OCI-LY7 (cell line): ENCODE data around the gene BPIFB3. TPM values are rescaled to one million over a fixed set of nuclear protein-coding genes. Genes with fewer than 3 reads are reported as not detected.

Experiments
- BruUV-seq: library from RNA; stranded (reverse); fragments of 400-500 nt; replicated peaks from 2 replicates; lab custom pipeline; 2021; lab: Mats Ljungman, UMichigan
- CTCF ChIA-PET: fragments of 300-600 bp; sonication (Branson Sonifier 250); formaldehyde crosslinking; loops from one replicate; lab custom pipeline; 2022; ENCODE audit warnings: antibody characterized with exemption; ENCODE audit not compliant: unreplicated experiment; lab: Charles Lee
- POLR2A ChIA-PET: fragments of 300-600 bp; sonication (Branson Sonifier 250); formaldehyde crosslinking; loops from one replicate; lab custom pipeline; 2022; ENCODE audit warnings: antibody characterized with exemption; lab: Charles Lee
- DNase-seq: peaks from one replicate; pipeline ENCODE4 v3.0.0-alpha.2; 2015; ENCODE audit warnings: low spot score
- H2AFZ ChIP-seq: fragments of 200-600 bp; sonication (generic), shearing (Covaris generic); 2 replicates; pipeline ENCODE4 v1.6.1; 2014; ENCODE audit warnings: mild to moderate bottlenecking, antibody characterized with exemption, low read length, moderate library complexity
- H3K27ac ChIP-seq: fragments of 200-600 bp; sonication (generic); 2 replicates; pipeline ENCODE4 v1.5.1; 2014; ENCODE audit warnings: mixed run types, low read depth, mild to moderate bottlenecking, moderate library complexity, low read length, inconsistent platforms; ENCODE audit not compliant: poor library complexity, severe bottlenecking
- H3K36me3 ChIP-seq: fragments of 200-600 bp; sonication (generic); 2 replicates; pipeline ENCODE4 v1.6.1; 2014; ENCODE audit warnings: mild to moderate bottlenecking, antibody characterized with exemption, low read length, moderate library complexity, mixed read lengths; ENCODE audit not compliant: insufficient read depth
- H3K4me1 ChIP-seq: fragments of 200-600 bp; sonication (generic); 2 replicates; pipeline ENCODE4 v1.5.1; 2014; ENCODE audit warnings: mild to moderate bottlenecking, low read length; ENCODE audit not compliant: insufficient read depth, poor library complexity, severe bottlenecking
- H3K4me2 ChIP-seq: fragments of 200-600 bp; sonication (generic); 2 replicates; pipeline ENCODE4 v1.6.1; 2014; ENCODE audit warnings: mild to moderate bottlenecking, low read length
- H3K4me3 ChIP-seq: fragments of 200-600 bp; sonication (generic); 2 replicates; pipeline ENCODE4 v1.5.1; 2014; ENCODE audit warnings: mild to moderate bottlenecking, low read depth, low read length; ENCODE audit not compliant: poor library complexity, severe bottlenecking
- H3K79me2 ChIP-seq: fragments of 200-600 bp; sonication (generic); 2 replicates; pipeline ENCODE4 v1.6.1; 2016; ENCODE audit warnings: low read depth, mild to moderate bottlenecking, low read length, moderate library complexity, mixed read lengths; ENCODE audit not compliant: insufficient read depth
- H3K9me2 ChIP-seq: fragments of 200-600 bp; sonication (generic); 2 replicates; pipeline ENCODE4 v1.6.1; 2016; ENCODE audit warnings: mild to moderate bottlenecking, low read length, mixed read lengths; ENCODE audit not compliant: insufficient read depth
- H3K9me3 ChIP-seq: fragments of 200-600 bp; sonication (generic); 2 replicates; pipeline ENCODE4 v1.6.1; 2014; ENCODE audit warnings: mild to moderate bottlenecking, mixed run types, low read length, mixed read lengths
- H4K20me1 ChIP-seq: fragments of 200-600 bp; sonication (generic); 2 replicates; pipeline ENCODE4 v1.6.1; 2014; ENCODE audit warnings: mild to moderate bottlenecking, antibody characterized with exemption, low read length, moderate library complexity, mixed read lengths; ENCODE audit not compliant: insufficient read depth
- EZH2phosphoT487 ChIP-seq: fragments of 200-600 bp; sonication (generic); IDR thresholded peaks from 2 replicates; pipeline ENCODE4 v1.6.1; 2018; ENCODE audit warnings: low read depth, borderline replicate concordance, mild to moderate bottlenecking, mixed run types, antibody characterized with exemption, low read length, moderate library complexity, mixed read lengths
- intact Hi-C: fragments of 100-400 bp; cut with micrococcal nuclease; formaldehyde crosslinking; loops from one replicate; pipeline ENCODE4 v1.10.0; 2022; ENCODE audit not compliant: unreplicated experiment
- total RNA-seq, 2 experiments: library from RNA; depleted of rRNA in 1 of 2; stranded (reverse); fragments of >200 nt in 1 of 2; shearing (Covaris generic) in 1 of 2; gene quantifications; 2 replicates each; pipeline ENCODE4 v1.2.3, GENCODE V29; 2014 to 2022
- TF ChIP-seq, protein P1 (sequence below): fragments of 200-600 bp; sonication (generic); conservative IDR thresholded peaks from 2 replicates; pipeline ENCODE4 v1.5.1; 2014; ENCODE audit warnings: mild to moderate bottlenecking, antibody characterized with exemption, low read length, moderate library complexity, mixed read lengths

The BPIFB3 gene
- total RNA-seq, 2 experiments from 2014 or later, result not detected

DNA sequence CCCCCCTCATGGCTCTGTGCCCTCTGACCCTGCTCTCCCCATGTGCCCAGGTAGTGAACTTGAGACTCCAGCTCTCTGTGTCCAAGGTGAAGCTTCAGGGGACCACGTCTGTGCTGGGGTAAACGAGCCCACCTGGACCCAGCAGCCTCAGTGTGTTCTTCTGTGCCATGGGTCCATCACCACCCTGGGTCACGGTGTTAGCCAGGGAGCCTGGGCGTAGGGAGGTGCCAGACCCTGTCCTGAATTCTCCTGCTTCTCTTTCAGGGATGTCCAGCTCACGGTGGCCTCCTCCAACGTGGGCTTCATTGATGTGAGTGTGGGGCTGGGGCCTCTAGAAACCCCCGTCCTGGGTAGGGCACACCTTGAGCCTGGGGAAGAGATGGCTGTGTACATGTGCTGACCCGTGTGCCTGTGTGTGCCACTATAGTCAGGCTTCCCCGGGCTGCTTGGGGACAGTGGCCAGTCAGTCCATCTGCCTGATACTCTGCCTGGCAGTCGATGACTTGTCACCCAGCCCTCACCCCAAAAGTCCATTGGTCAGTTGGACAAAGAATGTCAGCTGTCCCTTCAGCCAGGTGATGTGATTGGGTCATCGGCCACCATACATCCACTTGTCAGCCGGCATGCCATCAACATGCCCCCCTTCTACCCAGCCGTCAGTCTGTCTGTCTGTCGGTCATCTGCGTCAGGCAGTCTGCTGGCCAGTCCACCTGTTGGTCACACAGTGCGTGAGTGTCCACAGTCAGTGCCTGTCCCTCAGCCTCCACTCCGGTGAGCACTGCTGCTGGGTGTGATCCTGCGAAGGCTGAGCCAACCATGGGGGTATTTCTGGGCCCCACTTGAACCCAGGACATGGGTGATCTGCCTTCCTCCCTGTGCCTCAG is 33.2 kb upstream of the BPIFB3 start:
- ChIA-PET POLR2A (no interaction called here), CTCF (no interaction called here)
- Histone ChIP-seq H4K20me1 (no peaks in the 10 kb centered on the region), H3K27ac (no peak overlapping the region), H3K4me2 (no peak overlapping the region), H3K4me3 (no peak overlapping the region), H3K9me2 (no peaks in the 10 kb centered on the region), H3K79me2 (no peaks in the 10 kb centered on the region), H2AFZ (no peak overlapping the region), H3K4me1 (no peaks in the 10 kb centered on the region), H3K9me3 (no peaks in the 10 kb centered on the region), H3K36me3 (no peaks in the 10 kb centered on the region)
- DNase-seq, result no peak
- intact Hi-C loops, result no loop called here
- no TSS peak for BruUV-seq
- TF ChIP-seq, protein P1, sequence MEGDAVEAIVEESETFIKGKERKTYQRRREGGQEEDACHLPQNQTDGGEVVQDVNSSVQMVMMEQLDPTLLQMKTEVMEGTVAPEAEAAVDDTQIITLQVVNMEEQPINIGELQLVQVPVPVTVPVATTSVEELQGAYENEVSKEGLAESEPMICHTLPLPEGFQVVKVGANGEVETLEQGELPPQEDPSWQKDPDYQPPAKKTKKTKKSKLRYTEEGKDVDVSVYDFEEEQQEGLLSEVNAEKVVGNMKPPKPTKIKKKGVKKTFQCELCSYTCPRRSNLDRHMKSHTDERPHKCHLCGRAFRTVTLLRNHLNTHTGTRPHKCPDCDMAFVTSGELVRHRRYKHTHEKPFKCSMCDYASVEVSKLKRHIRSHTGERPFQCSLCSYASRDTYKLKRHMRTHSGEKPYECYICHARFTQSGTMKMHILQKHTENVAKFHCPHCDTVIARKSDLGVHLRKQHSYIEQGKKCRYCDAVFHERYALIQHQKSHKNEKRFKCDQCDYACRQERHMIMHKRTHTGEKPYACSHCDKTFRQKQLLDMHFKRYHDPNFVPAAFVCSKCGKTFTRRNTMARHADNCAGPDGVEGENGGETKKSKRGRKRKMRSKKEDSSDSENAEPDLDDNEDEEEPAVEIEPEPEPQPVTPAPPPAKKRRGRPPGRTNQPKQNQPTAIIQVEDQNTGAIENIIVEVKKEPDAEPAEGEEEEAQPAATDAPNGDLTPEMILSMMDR, result no peak
- no peak for TF ChIP-seq EZH2phosphoT487

DNA sequence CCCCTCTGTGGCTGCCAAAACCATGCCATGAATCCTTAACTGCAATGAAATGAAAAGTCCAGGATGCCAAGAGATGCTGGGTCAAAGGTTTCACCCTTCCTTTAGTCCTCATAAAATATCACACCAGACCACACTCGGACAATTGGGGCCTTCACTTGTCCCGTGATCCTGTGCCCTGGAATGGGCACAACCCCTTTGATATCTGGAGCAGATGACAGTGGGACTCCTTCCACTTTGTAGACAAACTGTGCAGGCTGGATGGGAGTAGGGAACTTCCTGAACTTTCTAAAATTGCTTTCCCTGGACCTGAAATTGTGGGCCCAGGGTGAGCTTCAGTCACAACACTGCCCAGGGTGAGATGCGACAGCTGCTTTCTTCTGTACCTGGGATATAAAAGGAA is 31.8 kb upstream of the BPIFB3 start:
- intact Hi-C loops, result no loop called here
- Histone ChIP-seq H3K27ac (no peak overlapping the region), H2AFZ (no peak overlapping the region), H3K4me1 (no peaks in the 10 kb centered on the region), H3K36me3 (no peaks in the 10 kb centered on the region), H4K20me1 (no peaks in the 10 kb centered on the region), H3K4me2 (no peak overlapping the region), H3K9me2 (no peaks in the 10 kb centered on the region), H3K79me2 (no peaks in the 10 kb centered on the region), H3K4me3 (no peak overlapping the region), H3K9me3 (no peaks in the 10 kb centered on the region)
- BruUV-seq, result no TSS peak
- DNase-seq, result no peak
- TF ChIP-seq, protein P1, result no peak
- no peak for TF ChIP-seq EZH2phosphoT487
- ChIA-PET CTCF (no interaction called here), POLR2A (interaction anchor here (0.6 kb wide), 1 partner anchor 39 kb away, joined by 3 read pairs; no protein-coding TSS in a partner anchor)

DNA sequence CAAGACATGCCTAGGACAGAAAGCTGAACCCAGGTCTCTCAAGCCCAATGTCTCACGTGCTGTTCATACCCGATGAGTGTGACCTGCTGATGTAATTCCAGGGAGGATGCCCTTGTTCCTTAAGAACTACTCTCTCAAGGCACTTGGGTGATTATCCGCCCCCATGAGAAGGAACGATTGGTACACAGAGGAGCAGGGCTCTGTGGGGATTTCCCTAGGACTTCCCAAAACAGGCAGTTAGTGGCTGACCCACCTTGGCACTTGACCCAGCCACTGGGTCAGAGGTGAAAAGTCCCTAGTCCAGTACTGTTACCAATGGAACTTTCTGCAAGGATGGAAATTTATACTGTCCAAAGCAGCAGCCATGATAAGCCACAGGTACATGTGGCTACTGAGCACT is 31.4 kb upstream of the BPIFB3 start:
- no peaks in the 10 kb centered on the region for H3K4me1 ChIP-seq

More for the DNA sequence above, 31.4 kb upstream of the BPIFB3 start:
- no peaks in the 10 kb centered on the region for H3K9me2 ChIP-seq
- TF ChIP-seq, protein P1, result no peak
- no peak for TF ChIP-seq EZH2phosphoT487
- intact Hi-C loops, result no loop called here
- H3K79me2 ChIP-seq, result no peaks in the 10 kb centered on the region
- no peak for DNase-seq
- H3K27ac ChIP-seq, result no peak overlapping the region
- H4K20me1 ChIP-seq, result no peaks in the 10 kb centered on the region
- no peak overlapping the region for H3K4me2 ChIP-seq
- H3K4me3 ChIP-seq, result no peak overlapping the region
- H2AFZ ChIP-seq, result no peak overlapping the region
- H3K9me3 ChIP-seq, result no peaks in the 10 kb centered on the region
- ChIA-PET CTCF (no interaction called here), POLR2A (no interaction called here)
- no TSS peak for BruUV-seq
- no peaks in the 10 kb centered on the region for H3K36me3 ChIP-seq
